NCI-H2107 treated with DMSO at 0.1 percent for 48 hours (cell line): ENCODE data around the gene HSF5.

Experiments used
- DNase-seq: peaks from one replicate; lab custom pipeline; 2025; ENCODE audit not compliant: unreplicated experiment; lab: John Stamatoyannopoulos, UW

The HSF5 gene

DNA sequence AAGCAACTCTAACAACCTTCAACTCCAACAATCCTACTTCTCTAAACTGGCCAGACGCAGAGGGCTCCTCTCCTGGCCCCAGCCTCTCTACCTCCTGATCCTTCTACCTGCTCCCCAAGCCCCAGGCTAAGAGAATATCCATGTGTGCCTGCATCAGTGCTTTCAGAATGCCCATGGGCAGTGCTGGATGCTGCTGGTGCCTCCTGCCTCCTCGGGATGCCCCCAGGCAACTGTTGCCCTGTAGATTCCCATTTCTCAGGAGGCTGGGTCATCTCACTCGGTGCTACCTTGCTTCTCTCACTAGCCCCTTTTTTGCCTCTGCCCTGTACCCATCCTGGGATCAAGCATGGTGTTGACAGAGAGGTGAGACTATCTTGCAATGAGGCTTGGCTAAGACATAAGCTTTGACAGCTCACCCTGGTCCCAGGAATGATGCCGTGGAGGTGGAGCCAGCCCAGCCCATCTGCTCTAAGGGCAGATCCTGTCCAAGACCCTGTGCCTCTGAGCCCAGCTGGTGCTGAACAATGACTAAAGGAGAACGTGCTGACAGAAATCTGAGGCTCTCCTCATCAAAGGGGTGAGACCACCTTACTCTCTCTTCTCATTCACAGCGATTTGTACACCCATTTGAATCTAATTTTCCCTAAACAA, 116.8 kb downstream of the HSF5 start:
- no peak for DNase-seq

DNA sequence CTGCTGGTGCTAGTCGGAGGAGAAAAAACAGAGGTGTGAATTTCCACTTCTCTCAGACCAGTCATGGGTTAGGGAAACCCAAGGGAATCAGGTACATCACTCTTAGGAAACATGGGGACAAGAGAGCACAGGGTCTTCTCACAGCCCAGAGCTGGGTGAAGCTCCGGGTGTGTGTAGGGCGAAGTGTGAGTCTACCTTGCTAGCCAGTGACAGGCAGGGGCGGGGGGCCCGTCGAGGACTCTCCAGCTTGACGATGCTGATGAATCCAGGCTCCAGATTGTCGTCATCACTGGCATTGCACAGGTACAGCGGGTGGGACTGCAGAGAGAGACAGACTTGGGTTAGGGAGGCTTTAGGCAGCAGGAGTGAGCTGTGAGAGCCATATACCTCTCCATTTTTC, 117.5 kb downstream of the HSF5 start:
- no peak for DNase-seq

DNA sequence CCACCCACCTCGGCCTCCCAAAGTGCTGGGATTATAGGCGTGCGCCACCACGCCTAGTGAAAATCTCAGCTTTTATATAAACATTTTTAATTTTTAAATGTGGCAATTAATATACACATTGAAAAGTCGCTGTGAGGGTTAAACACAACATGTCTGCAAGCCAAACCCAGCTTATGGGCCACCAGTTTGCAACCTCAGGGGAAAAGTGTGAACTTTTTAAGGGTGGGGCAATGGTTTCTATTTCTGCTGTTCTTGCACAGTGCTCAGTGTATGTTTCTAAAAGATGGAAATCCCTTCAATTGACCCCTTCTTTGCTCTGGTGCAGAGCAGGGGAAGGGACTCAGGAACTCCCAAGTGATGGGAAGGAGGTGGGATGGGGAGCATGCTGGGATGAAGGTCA, 117.9 kb downstream of the HSF5 start:
- no peak for DNase-seq
